Suprapubic skin (tissue), 3 donors: ENCODE measurements around the gene RPS21.

Experiments used
- POLR2A ChIP-seq, 2 donors: fragments of 450-650 bp; IDR thresholded peaks; one replicate each; pipeline ENCODE4 v1.6.1; 2017; ENCODE audit warnings: antibody characterized with exemption in 2 of 2, mild to moderate bottlenecking in 2 of 2, moderate library complexity in 2 of 2
- TF ChIP-seq, protein P1 (sequence below), 2 donors: fragments of 200-600 bp in 1 of 2; fragments of 450-650 bp in 1 of 2; sonication (generic) in 1 of 2; IDR thresholded peaks; one replicate each; pipeline ENCODE4 v1.5.1; 2016 to 2019; ENCODE audit warnings: antibody characterized with exemption in 2 of 2, mild to moderate bottlenecking in 1 of 2, moderate library complexity in 1 of 2

DNA sequence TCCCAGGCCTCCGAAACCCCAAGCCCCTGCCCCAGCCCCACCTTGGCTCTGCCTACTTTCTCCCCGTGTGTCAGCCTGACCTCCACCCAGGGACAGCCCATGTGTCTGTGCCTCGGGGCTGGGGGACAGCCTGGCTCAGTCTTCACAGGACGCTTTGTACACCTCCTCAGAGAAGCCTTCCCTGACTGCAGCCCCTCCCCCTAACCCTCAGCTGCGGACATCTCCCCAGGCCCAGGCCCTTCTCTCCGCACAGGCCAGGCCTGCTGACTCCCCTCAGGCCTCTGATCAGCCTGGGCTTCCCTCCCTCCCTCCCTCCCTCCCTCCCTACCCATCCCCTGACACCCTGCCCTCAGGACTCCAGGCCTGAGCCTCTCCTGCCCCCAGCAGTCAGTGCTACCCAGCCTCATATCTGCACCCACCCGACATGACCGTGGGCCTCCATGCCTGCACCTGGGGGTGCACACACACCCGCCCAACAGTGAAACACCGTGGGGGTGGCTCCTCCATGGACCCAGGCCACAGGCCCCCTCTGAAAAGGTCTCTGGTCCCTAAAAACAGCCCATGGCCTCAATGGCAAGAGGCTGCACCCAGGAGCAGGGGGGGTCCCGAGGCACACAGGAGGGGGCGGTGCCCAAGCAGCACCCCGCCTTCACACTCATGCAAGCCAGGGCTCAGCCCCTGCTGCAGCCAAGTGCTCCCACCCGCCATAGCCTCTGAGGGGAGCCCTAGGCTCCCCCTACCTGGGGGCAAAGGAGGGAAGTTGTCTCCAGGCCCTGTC lies 32.7 kb upstream of the RPS21 start:
- TF ChIP-seq POLR2A (IDR thresholded peaks at IDR 0.05): no peak
- TF ChIP-seq, protein P1, sequence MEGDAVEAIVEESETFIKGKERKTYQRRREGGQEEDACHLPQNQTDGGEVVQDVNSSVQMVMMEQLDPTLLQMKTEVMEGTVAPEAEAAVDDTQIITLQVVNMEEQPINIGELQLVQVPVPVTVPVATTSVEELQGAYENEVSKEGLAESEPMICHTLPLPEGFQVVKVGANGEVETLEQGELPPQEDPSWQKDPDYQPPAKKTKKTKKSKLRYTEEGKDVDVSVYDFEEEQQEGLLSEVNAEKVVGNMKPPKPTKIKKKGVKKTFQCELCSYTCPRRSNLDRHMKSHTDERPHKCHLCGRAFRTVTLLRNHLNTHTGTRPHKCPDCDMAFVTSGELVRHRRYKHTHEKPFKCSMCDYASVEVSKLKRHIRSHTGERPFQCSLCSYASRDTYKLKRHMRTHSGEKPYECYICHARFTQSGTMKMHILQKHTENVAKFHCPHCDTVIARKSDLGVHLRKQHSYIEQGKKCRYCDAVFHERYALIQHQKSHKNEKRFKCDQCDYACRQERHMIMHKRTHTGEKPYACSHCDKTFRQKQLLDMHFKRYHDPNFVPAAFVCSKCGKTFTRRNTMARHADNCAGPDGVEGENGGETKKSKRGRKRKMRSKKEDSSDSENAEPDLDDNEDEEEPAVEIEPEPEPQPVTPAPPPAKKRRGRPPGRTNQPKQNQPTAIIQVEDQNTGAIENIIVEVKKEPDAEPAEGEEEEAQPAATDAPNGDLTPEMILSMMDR (IDR thresholded peaks at IDR 0.05): no peak
